HG03135 (cell line): ENCODE data around the gene NOL4L.
"Not testable (repeated sequence)": the region's sequence is repeated elsewhere in the genome, so short reads cannot be mapped to it uniquely, and the experiment has no call there.

Source experiments
- ATAC-seq: cut with Tn5 transposase; IDR thresholded peaks from one replicate; pipeline ENCODE4 v1.9.1; 2021; ENCODE audit warnings: mild to moderate bottlenecking, moderate library complexity; ENCODE audit not compliant: unreplicated experiment

Gene NOL4L

GRCh38 chr20:32512047-32512385 is 73.1 kb downstream of the NOL4L start:
- no peak for ATAC-seq

- ATAC-seq = no peak
Measured at GRCh38 chr20:32511358-32512046, 73.6 kb downstream of the NOL4L start.

GRCh38 chr20:32510601-32511357 is 74.4 kb downstream of the NOL4L start:
- ATAC-seq = no peak

GRCh38 chr20:32510120-32510600 is 75.0 kb downstream of the NOL4L start:
- no peak for ATAC-seq

- ATAC-seq = no peak
Measured at GRCh38 chr20:32509639-32510066, 75.5 kb downstream of the NOL4L start.

GRCh38 chr20:32508775-32509119 is 76.4 kb downstream of the NOL4L start:
- no peak for ATAC-seq

- no peak for ATAC-seq
Measured at GRCh38 chr20:32507998-32508774, 76.9 kb downstream of the NOL4L start.

GRCh38 chr20:32506721-32507120 is 78.4 kb downstream of the NOL4L start:
- ATAC-seq = no peak

- no peak for ATAC-seq
Measured at GRCh38 chr20:32505723-32506473, 79.2 kb downstream of the NOL4L start.

GRCh38 chr20:32501709-32502108 is 83.4 kb downstream of the NOL4L start:
- no peak for ATAC-seq

GRCh38 chr20:32497589-32498224 is 87.4 kb downstream of the NOL4L start:
- ATAC-seq = no peak

- no peak for ATAC-seq
Measured at GRCh38 chr20:32496811-32497533, 88.2 kb downstream of the NOL4L start.

GRCh38 chr20:32495949-32496348 is 89.2 kb downstream of the NOL4L start:
- no peak for ATAC-seq

GRCh38 chr20:32495217-32495565 is 89.9 kb downstream of the NOL4L start:
- no peak for ATAC-seq

GRCh38 chr20:32494483-32495216 is 90.5 kb downstream of the NOL4L start:
- ATAC-seq = no peak

GRCh38 chr20:32493356-32493755 is 91.8 kb downstream of the NOL4L start:
- ATAC-seq = no peak

- not testable (repeated sequence) for ATAC-seq
Measured at GRCh38 chr20:32491764-32492151, 93.4 kb downstream of the NOL4L start.

GRCh38 chr20:32490942-32491763 is 94.0 kb downstream of the NOL4L start:
- ATAC-seq = no peak
